GM18526 (cell line): ENCODE measurements around the gene RHOC.

Experiments used
- POLR2A ChIP-seq: IDR thresholded peaks from 3 replicates; pipeline ENCODE4 v1.6.1; 2011; ENCODE audit not compliant: insufficient read length; ENCODE audit errors: extremely low read depth

RHOC gene

DNA sequence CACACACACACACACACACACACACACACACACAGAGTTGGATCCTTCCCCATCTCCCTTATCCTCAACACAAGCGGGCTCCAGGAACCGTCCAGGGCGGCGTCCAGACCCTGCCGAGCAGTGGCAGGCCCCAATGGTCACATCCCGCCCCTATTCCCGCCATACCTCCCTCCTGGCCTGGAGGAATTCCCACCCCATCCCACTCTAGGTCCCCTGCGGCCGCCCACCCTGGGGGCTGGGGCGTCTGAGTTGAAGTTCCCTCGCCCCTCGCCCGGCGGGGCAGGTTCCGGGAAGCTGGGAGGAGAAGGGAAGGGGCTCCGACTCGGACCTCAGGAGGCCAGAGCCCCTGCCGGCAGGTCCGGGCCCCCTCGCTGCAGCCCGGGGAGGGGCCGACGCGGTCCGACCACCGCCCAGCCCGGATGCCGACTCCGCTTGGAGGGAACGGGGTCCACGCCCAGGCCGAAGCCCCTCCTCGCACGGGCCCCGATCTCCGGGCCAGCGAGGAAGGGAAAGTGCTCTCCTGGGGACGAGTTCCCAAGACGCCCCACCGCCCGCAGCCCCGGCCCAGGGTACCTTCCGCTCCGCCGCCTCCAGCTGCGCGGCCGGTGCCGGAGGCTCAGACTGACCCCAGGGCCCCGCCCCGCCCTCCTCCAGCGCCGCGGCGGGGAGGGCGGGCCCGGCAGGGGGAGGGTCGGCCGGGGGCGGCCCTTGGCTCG is at the start of gene RHOC:
RHOC (minus strand) TSS at position 623 of the 716 bp plus-strand sequence. CDS start 3,328 bp downstream, outside the sequence.
- peak; percentile 63 for TF ChIP-seq POLR2A

DNA sequence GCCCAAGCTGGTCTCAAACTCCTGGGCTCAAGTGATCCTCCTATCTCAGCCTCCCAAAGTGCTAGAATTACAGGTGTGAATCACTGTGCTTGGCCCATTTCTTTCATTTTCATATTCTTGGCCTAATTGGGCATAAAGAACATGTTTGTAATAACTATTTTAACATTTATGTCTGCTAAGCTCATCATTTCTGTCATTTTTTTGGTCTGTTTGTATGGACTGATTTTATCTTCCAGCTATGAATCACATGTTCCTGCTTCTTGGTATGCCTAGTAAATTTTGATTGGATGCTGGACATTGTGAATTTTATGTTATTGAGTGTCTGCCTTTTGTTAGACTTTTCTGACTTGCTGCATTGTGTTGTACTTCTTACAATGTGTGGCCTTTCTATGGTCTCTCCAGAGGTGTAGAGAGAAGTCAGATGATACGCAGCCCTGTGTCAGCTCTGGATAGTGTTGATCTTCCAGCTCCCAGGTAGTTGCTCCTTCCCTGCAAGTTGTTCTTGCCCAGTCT is 47.2 kb upstream of the RHOC start:
- TF ChIP-seq POLR2A = no peak

DNA sequence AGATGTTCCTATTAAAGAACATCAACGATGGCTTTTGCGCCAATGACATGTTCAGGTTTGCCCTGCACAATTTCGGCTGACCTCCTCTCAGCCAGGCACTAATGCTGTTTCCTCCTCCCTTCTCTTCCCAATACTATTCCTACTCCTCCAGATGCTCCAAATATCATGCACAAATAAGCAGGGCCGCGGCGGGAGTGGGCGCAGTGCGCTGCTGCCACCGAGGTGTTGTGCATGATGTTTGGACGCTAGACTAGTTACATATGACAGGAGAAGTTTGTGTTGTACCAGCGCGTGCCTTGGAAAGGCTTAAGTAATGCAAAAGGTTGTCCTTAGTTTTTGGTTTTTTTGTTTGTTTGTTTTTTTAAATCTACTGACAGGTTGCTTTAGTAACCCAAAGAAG is 41.5 kb upstream of the RHOC start:
- TF ChIP-seq POLR2A = no peak

DNA sequence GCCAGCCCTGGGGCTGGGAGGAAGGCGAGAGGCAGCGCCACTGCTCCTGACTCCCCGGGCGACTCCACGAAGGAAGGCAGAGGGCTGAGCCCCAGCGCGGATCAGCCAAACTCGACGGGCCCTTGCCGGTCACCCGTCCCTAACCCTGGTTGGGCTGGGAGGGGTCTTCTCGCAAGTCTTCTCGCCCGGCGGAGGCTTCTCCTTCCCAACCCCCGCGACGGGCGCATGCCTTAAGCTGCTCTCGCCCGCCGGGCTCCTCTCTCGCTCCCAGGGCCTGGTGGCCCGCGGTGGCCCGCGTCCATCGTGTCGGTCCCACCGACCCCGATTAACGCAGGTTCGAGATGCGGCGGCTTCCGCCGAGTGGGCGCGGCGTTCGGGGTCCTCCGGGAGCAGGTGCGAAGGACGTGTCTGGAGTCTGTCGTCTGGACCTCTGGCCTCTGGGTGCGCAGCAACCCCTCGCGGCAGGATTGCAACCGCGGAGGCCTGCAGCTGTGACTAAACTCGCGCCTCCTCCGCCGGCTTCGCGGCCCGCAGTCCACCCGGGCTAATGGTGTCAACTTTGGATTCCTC is 37.2 kb upstream of the RHOC start:
- no peak for TF ChIP-seq POLR2A

DNA sequence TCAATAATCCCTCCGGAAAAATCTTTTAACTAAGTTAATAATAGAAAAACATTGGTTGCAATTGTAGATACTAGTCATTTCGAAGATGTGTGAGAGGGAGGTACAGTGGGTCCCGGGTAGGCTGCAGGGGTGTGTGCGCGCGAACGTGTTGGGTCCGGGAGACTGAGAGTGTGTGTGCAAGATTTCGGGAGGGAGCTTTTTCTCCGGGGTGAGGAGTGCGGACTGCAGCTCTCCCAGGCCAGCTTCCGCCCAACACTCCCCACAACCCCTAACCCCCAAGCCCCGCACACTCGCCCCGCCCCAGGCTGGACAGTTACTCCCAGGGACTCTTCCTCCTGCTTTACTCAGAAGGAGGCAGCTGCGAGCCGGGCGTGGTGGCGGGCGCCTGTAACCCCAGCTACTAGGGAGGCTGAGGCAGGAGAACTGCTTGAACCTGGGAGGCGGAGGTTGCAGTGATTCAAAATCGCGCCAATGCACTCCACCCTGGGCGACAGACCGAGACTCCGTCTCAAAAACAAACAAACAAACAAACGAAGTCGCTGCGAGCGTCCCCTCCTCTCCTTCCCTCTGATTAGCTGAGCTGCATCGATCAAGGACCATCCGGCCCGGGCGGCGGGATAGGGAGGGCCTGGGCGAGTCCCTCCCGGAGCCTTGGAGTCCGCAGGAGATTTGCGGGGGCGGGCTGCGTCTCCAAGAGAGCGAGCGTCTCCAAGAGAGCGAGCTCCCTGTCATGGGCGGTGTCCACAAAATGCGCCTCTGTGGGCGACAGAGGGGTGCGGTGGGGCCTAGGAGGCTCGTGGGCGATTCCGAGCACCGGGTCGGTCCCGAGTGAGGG is 36.5 kb upstream of the RHOC start:
- TF ChIP-seq POLR2A = no peak

DNA sequence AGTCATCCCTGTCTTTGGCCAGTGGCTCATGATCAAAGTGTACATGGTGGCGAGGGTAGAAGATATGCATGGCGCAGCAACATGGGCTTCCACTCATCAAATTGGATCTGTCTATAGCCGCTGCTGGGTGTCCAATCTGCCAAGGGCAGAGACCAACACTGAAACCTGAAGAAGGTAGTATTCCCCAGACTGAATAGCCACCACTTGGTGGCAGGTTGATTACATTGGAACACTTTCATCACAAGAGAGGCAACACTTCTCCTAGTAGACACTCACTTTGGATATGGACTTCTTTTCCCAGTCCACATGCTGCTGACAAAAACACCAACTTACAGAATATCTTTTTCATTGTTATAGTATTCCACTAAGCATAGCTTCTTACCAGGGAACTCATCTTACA is 30.6 kb upstream of the RHOC start:
- TF ChIP-seq POLR2A = no peak

DNA sequence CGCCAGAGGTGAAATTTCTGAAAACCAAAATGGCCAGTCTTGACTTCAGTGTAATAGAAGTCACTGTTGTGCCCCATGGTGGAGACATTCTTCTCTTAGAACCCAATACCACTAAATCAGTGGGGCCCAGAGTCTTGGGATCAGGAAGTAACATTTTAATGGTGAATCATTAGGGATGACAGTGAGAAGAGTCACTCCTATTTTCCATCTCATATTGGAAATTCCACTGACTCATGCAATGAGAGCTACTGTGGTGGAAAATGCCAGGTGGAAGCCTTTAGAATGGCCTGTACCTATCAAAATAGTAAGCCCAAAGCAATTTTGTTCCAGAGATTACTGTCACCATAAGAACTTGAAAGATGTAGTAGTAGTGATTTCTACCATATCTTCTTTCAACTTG is 28.8 kb upstream of the RHOC start:
- no peak for TF ChIP-seq POLR2A

DNA sequence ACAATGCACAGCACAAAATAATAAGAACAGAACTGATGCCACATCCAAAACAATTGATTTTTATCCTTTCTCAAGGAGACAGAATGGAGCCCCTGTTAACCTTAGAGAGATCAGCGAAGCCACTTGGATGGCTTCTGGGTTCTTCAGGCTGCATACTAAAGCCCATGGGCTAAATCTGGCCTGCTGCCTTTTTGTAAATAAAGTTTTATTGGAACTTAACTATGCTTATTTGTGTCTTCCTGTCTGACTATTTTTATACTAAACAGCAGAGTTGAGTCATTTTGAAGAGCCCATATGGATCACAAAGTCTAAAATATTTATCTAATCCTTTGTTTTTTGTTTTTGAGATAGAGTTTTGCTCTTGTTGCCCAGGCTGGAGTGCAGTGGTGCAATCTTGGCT is 24.5 kb upstream of the RHOC start:
- TF ChIP-seq POLR2A = no peak

DNA sequence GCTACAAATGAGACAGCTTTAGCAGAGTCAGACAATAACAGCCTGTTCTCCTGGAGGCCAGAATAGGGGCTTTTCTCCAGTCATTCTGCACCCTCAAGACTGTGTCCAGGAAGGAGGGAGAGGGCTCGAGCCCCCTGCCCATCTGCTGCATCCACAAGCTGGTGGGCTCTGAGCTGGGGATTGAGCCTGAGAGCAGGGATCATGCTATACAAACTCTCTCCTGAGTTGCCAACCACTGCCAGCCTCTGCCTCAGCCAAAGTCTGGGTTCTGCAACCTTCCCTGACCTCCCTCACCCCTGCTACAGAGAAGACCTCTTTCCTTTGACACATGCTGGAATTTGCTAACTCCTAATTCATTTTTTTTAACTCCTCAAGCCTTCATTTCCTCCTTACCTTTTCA is 23.0 kb upstream of the RHOC start:
- no peak for TF ChIP-seq POLR2A

DNA sequence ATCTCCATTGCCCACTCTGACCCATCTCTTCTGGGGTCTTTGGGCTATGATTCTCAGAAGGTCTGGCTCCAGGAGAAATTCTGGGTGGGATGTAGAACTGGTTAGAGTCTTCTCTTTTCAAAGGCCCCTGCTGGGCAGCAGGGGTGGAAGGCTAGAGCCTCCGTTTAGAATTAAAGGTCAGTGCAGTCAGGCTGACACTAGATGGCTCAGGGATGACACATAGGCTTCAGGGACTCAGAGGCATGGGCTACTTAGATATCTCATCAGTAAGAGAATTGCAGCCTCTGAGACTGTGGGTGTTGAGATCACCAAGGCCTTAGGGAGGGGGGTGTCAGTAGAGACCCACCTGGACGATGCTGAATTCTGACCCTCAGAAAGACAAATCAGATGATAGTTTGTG is 20.8 kb upstream of the RHOC start:
- TF ChIP-seq POLR2A = no peak

DNA sequence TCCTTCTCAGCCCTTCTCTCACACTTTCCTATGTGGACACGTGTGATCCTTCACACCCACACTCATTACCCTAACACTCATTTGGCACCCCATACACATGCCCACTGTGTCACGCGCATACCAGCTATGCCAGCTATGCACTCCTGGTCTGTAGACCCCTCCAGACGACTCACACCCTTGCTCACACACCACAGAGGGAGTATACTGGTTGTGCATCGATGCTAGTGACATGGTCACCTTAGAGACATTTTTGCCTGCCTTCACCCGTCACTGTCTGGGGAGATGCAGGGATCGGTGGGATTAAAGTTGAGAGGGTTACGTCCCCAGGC is 16.5 kb upstream of the RHOC start:
- TF ChIP-seq POLR2A = no peak

DNA sequence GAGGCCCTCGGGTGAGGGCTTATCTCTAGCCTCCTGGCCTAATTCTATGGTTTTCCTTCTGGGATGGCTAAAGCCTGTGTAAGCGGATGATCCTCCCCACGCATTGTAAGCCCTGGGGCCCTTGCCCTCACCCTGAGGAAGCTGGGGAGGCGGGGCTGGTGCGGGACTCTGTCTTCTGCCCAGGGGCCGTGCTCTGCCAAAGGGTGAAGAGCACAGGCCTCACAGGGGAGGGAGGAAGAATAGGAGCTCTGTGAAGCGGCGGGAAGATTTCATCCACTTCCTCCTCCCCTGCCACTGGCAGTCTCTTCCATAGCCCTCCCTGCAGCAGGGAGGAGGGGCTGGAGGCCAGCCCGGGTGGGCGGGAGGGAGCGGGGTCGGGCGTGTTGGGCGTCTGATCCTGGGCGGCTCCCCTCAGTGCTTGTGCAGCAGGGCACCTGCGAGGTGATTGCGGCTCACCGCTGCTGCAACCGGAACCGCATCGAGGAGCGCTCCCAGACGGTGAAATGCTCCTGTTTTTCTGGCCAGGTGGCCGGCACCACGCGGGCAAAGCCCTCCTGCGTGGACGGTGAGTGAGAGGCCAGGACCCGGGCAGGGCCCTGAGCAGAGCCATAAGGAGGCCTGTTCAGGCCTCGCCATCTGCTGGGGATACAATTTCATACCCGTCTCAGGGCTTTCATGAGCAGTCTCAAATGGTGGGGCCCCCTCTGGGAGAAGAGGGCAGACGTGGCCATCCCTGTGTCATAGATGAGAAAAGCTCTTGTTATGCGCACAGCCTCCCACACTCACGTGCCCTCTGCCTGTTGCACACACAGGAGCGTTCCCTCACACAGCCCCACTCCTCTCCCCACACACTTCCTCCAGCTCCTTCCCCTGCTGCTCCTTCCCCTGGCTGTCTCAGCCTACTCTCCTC is 15.9 kb upstream of the RHOC start:
- no peak for TF ChIP-seq POLR2A

DNA sequence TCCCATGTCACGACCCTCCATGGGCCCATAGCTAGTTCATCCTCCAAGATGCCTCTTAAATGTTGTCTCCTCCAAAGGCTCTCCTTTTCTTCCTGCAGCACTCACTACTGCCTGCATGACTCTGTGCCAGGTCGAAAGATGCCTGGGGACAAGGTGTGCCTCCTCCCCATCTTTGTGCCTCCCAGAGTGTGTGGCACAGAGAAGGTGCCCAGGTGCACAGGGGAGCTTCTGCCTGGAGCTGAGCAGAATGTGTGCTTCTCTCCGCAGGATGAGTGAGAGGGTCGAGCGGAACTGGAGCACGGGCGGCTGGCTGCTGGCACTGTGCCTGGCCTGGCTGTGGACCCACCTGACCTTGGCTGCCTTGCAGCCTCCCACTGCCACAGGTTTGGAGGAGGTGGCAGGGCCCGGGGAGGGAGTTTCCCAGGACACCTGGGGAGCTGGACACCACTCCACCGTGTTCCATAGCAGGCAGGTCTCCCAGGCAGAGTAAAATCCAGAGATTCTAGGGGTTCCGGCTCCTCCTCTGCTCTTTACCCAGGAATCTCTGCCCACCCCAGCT is 15.1 kb upstream of the RHOC start:
- TF ChIP-seq POLR2A = no peak

DNA sequence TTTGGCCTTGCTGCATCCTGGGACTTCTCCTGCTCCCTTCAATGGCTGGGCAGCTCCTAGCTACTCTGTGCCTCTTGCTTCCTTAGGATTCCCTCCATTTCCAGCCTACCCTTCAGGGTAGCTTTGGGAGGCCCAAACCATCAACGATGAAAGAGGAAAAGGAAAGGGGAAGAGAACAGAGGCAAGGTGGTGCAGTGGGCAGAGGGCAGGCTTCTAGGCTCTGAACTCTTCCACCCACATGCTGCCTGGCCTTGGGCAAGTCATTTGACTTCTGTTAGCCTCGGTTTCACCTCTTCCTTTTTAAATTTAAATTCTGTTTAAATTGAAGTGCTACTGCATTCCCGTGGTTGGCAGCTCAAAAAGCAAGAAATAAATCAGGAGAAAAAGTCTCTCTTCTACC is 13.9 kb upstream of the RHOC start:
- TF ChIP-seq POLR2A = no peak

DNA sequence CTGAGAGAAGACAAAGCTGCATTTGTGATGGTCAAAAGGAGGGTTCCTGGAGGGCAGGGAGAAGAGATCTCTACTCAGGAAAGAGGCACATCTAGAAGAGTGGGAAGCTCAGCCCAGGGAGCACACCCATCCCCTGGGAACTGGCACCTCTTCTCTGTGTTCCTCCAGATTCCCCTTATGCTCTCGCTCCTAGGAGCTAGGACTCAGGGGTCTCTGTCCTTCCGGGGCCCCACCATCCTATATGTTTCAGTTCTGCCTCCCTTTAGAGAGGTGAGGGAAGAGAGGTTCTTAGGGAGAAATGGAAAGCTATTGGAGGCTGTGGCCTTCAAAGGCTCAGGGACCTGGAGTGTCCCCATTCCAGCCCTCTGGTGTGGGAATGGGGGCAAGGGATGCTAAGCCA is 12.8 kb upstream of the RHOC start:
- TF ChIP-seq POLR2A = no peak
